Measurements from ENCODE around the gene RRP36.

DNA sequence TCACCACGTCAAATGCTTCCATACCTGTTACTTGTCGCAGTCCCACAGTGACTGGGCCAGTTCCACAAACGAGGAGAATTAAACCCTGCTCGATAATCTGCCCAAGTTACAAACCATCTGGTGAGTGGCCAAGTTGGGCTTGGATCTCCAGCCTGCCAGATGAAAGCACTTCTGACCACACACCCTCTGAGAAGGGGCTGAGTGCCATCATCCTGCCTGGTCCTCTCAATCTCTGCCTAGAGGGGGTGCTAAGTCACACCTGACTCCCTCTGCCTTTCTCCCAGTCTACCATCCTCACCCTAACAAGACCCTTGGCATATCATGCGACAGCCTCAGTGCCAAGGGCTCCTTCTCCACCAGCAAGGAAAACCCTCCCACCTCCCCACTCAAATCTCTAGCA lies 15.8 kb downstream of the RRP36 start:
- no peak for TF ChIP-seq CTCF (IDR thresholded peaks at IDR 0.05)
- TF ChIP-seq EZH2 (IDR thresholded peaks at IDR 0.05), result no peak

All from neural progenitor cell (in vitro differentiated cells).